Breast epithelium (tissue), 3 donors: ENCODE measurements around the gene NDUFS7.

Experiments
- CTCF ChIP-seq, 3 donors: fragments of 450-650 bp; IDR thresholded peaks; one replicate each; pipeline ENCODE4 v1.5.1; 2016 to 2017; ENCODE audit warnings: antibody characterized with exemption in 3 of 3, mild to moderate bottlenecking in 3 of 3, moderate library complexity in 3 of 3
- POLR2A ChIP-seq: fragments of 450-650 bp; IDR thresholded peaks from one replicate; pipeline ENCODE4 v1.6.1; 2016; ENCODE audit warnings: antibody characterized with exemption, mild to moderate bottlenecking, moderate library complexity
- POLR2AphosphoS5 ChIP-seq, 3 donors: sonication (generic); formaldehyde crosslinking; IDR thresholded peaks; one replicate each; pipeline ENCODE4 v1.6.1; 2017; ENCODE audit warnings: antibody characterized with exemption in 3 of 3

GRCh38 chr19:1420590-1420989 lies 36.9 kb downstream of the NDUFS7 start:
- TF ChIP-seq POLR2A, result no peak
- TF ChIP-seq CTCF (IDR thresholded peaks at IDR 0.05), result no peak
- no peak for TF ChIP-seq POLR2AphosphoS5 (IDR thresholded peaks at IDR 0.05)
